NCI-H510A (cell line): Measurements from ENCODE around the gene MACC1.
"Not testable (repeated sequence)": the region's sequence is repeated elsewhere in the genome, so short reads cannot be mapped to it uniquely, and the experiment has no call there.

Experiments
- DNase-seq: peaks from one replicate; lab custom pipeline; 2025; lab: John Stamatoyannopoulos, UW

The MACC1 gene

GRCh38 chr7:20128001-20128400, 89.2 kb downstream of the MACC1 start:
- DNase-seq = no peak

- DNase-seq = not testable (repeated sequence)
Observed at GRCh38 chr7:20126060-20126459, 91.1 kb downstream of the MACC1 start.

- not testable (repeated sequence) for DNase-seq
Observed at GRCh38 chr7:20124087-20124486, 93.1 kb downstream of the MACC1 start.

- not testable (repeated sequence) for DNase-seq
Observed at GRCh38 chr7:20122653-20123316, 94.4 kb downstream of the MACC1 start.

- no peak for DNase-seq
Observed at GRCh38 chr7:20122073-20122472, 95.1 kb downstream of the MACC1 start.

GRCh38 chr7:20121404-20121803, 95.8 kb downstream of the MACC1 start:
- no peak for DNase-seq

- DNase-seq = not testable (repeated sequence)
Observed at GRCh38 chr7:20120611-20121168, 96.5 kb downstream of the MACC1 start.

GRCh38 chr7:20116869-20117268, 100.3 kb downstream of the MACC1 start:
- no peak for DNase-seq

- no peak for DNase-seq
Observed at GRCh38 chr7:20114468-20114867, 102.7 kb downstream of the MACC1 start.

- no peak for DNase-seq
Observed at GRCh38 chr7:20113427-20114027, 103.7 kb downstream of the MACC1 start.

- no peak for DNase-seq
Observed at GRCh38 chr7:20112696-20113095, 104.5 kb downstream of the MACC1 start.

- DNase-seq = no peak
Observed at GRCh38 chr7:20111821-20112542, 105.2 kb downstream of the MACC1 start.

- DNase-seq = no peak
Observed at GRCh38 chr7:20107582-20107981, 109.6 kb downstream of the MACC1 start.

- no peak for DNase-seq
Observed at GRCh38 chr7:20104696-20105095, 112.5 kb downstream of the MACC1 start.

- no peak for DNase-seq
Observed at GRCh38 chr7:20102982-20103381, 114.2 kb downstream of the MACC1 start.

GRCh38 chr7:20095862-20096261, 121.3 kb downstream of the MACC1 start:
- no peak for DNase-seq

- DNase-seq = no peak
Observed at GRCh38 chr7:20095436-20095835, 121.7 kb downstream of the MACC1 start.

- no peak for DNase-seq
Observed at GRCh38 chr7:20089431-20089830, 127.8 kb downstream of the MACC1 start.

GRCh38 chr7:20085086-20085485, 132.1 kb downstream of the MACC1 start:
- no peak for DNase-seq
